Immature natural killer cell (primary cell): ENCODE measurements around the gene RAD17. TPM values are rescaled to one million over a fixed set of nuclear protein-coding genes. Genes with fewer than 3 reads are reported as not detected.
"Not testable (repeated sequence)": the region's sequence is repeated elsewhere in the genome, so short reads cannot be mapped to it uniquely, and the experiment has no call there.

Source experiments
- DNase-seq, 3 donors: peaks; one replicate each; pipeline ENCODE4 v3.0.0; 2022; ENCODE audit warnings: mixed read lengths in 1 of 3
- H3K27ac Mint-ChIP-seq, 6 donors: one replicate each; pipeline ENCODE4 v1.8.0; 2020; ENCODE audit warnings: mixed read lengths in 6 of 6, mild to moderate bottlenecking in 5 of 6, inconsistent platforms in 4 of 6, moderate library complexity in 3 of 6
- H3K27me3 Mint-ChIP-seq, 3 donors: one replicate each; pipeline ENCODE4 v1.8.0; 2020 to 2021; ENCODE audit warnings: low read depth in 3 of 3, mild to moderate bottlenecking in 3 of 3, mixed read lengths in 3 of 3, moderate library complexity in 3 of 3, inconsistent platforms in 1 of 3
- H3K36me3 Mint-ChIP-seq, 3 donors: one replicate each; pipeline ENCODE4 v1.8.0; 2020; ENCODE audit warnings: mixed read lengths in 3 of 3, inconsistent platforms in 2 of 3, mild to moderate bottlenecking in 2 of 3
- H3K4me1 Mint-ChIP-seq, 2 donors: one replicate each; pipeline ENCODE4 v1.8.0; 2020; ENCODE audit warnings: inconsistent platforms in 2 of 2, mild to moderate bottlenecking in 2 of 2, mixed read lengths in 2 of 2, moderate library complexity in 1 of 2
- H3K4me3 Mint-ChIP-seq, 5 donors: one replicate each; pipeline ENCODE4 v1.8.0; 2020; ENCODE audit warnings: mild to moderate bottlenecking in 5 of 5, mixed read lengths in 5 of 5, inconsistent platforms in 3 of 5, moderate library complexity in 3 of 5
- H3K9me3 Mint-ChIP-seq, 6 donors: one replicate each; pipeline ENCODE4 v1.8.0; 2020; ENCODE audit warnings: mild to moderate bottlenecking in 6 of 6, mixed read lengths in 6 of 6, inconsistent platforms in 4 of 6, moderate library complexity in 3 of 6
- polyA plus RNA-seq, 3 donors: library from polyadenylated mRNA; unstranded; fragments of 300-500 nt; fragmentation: Illumina TruSeq; gene quantifications; one replicate each; pipeline ENCODE4 v1.2.3, GENCODE V29; 2021

The RAD17 gene
- polyA plus RNA-seq, 3 donors from 2014 or later: 15.1 to 23.3 (median 23.1) TPM

DNA sequence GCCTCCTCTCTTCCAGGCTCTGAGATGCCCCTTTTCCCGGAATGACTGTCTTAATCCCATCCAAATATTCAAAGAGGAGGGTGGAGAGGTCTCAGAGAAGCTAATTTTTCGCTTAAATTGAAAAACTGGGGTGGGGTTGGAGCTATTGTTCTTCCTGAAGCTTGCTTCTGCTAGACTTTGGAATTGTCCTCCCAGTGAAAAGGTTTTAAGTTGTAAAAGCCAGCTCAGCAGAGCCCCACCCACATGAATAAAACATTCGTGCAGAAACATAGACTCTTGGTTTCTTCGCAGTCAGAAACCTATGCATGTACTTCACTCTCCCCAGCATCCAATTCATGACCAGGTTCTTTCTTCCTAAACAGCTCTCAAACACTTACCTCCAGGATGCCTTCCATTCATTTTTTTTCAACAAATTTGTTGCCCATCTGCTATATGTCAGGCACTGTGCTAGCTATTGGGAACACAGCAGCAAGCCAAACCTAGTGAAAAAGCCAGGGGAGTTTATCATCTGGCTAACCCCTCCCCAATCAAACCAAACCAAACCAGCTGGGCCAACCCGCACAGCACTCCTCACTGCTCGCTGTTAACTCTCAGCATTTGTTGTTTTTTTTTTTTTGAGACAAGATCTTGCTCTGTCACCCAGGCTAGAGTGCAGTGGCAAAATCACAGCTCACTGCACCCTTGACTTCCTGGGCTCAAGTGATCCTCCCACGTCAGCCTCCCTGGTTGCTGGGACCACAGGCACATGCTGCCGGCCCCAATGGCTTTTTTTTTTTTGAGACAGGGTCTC is 85.0 kb downstream of the RAD17 start:
- Mint-ChIP-seq H3K36me3 (no peaks in the 10 kb centered on the region), H3K4me1 (no peaks in the 10 kb centered on the region), H3K9me3 (no peaks in the 10 kb centered on the region), H3K27me3 (peaks cover 6 to 7% (median 6%) of the 10 kb centered on the region in 3 donors), H3K4me3 (no peak overlapping the region), H3K27ac (no peak overlapping the region)
- DNase-seq: no peak

DNA sequence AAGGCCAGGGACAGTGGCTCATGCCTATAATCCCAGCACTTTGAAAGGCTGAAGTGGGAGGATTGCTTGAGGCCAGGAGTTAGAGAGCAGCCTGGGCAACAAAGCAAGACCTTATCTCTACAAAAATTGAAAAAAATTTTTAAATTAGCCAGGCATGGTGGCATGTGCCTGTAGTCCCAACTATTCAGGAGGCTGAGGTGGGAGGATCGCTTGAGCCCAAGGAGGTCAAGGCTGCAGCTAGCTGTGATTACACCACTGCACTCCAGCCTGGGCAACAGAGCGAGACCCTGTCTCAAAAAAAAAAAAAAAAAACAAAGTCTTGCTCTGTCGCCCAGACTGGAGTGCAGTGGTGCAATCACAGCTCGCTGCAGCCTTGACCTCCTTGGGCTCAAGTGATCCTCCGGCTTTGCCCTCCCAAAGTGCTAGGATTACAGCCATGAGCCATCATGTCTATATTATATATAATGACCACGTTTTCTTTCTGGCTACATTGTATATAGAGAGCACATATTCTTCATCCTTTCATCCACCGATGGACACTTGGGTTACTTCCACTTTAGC is 85.9 kb downstream of the RAD17 start:
- not testable (repeated sequence) for H3K27ac Mint-ChIP-seq, H3K27me3 Mint-ChIP-seq, H3K36me3 Mint-ChIP-seq, DNase-seq, H3K9me3 Mint-ChIP-seq, H3K4me3 Mint-ChIP-seq, H3K4me1 Mint-ChIP-seq

DNA sequence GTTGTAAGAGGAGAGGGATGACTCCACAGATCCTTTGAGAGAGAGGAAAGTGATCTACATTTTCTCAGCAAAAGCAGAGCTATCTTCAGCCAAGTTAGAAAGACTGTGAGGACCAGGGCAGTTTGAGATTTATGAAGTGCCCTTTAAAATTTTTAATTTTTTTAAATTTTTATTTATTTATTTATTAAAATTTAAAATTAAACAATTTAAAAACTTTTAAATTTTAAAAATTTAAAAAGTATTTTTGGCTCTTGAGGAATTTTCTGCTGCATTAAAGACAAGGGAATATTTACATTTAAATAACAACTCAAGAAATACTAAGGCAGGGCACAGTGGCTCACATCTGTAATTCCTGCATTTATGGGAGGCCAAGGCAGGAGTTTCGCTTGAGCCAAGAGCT is 92.6 kb downstream of the RAD17 start:
- no peak overlapping the region for H3K4me3 Mint-ChIP-seq
- H3K4me1 Mint-ChIP-seq: no peaks in the 10 kb centered on the region
- H3K9me3 Mint-ChIP-seq: peaks cover 0 to 2% (median 0%) of the 10 kb centered on the region in 6 donors
- H3K27ac Mint-ChIP-seq: no peak overlapping the region
- H3K36me3 Mint-ChIP-seq: no peaks in the 10 kb centered on the region
- no peak for DNase-seq
- H3K27me3 Mint-ChIP-seq: peaks cover 2 to 4% (median 3%) of the 10 kb centered on the region in 3 donors

Other genes with a start within 250 kb of the RAD17 start
- gene CCNB1, start 202.7 kb upstream of the RAD17 start, polyA plus RNA-seq: 1 to 10 TPM; 2.0 to 4.9 (median 2.0) TPM
- 1 to 10 TPM; 5.7 to 7.2 (median 6.4) TPM for gene CENPH, start 180.2 kb upstream of the RAD17 start, polyA plus RNA-seq
- gene CDK7, start 134.9 kb upstream of the RAD17 start, polyA plus RNA-seq: 10 to 100 TPM; 22.4 to 28.2 (median 24.3) TPM
- gene CCDC125, start 37.0 kb upstream of the RAD17 start, polyA plus RNA-seq: 1 to 10 TPM in 2 of 3 donors, under 1 TPM in 1; 0.83 to 8.1 (median 3.0) TPM
- gene AK6, start 298 bp upstream of the RAD17 start, polyA plus RNA-seq: 10 to 100 TPM; 34.9 to 70.7 (median 52.7) TPM
- gene TAF9, start 298 bp upstream of the RAD17 start, polyA plus RNA-seq: 100 to 1,000 TPM in 1 of 3 donors, 10 to 100 TPM in 2; 63.6 to 102 (median 73.8) TPM
- gene MARVELD2, start 45.3 kb downstream of the RAD17 start, polyA plus RNA-seq: not detected
- under 1 TPM in 2 of 3 donors, not detected in 1; 0.08 to 0.13 TPM for gene OCLN, start 123.0 kb downstream of the RAD17 start, polyA plus RNA-seq
- 10 to 100 TPM; 18.7 to 25.3 (median 24.8) TPM for gene GTF2H2C, start 190.4 kb downstream of the RAD17 start, polyA plus RNA-seq